Neural progenitor cell (in vitro differentiated cells): ENCODE data around the gene TGIF2. TPM values are rescaled to one million over a fixed set of nuclear protein-coding genes. Genes with fewer than 3 reads are reported as not detected.

ENCODE experiments used
- DNase-seq: peaks from one replicate; pipeline ENCODE4 v3.0.0-alpha.2; 2016; ENCODE audit warnings: low spot score
- H2AFZ ChIP-seq: fragments of 200-600 bp; sonication (generic); replicated peaks from 2 replicates; pipeline ENCODE4 v1.6.1; 2016; ENCODE audit warnings: antibody characterized with exemption
- H3F3A ChIP-seq: fragments of 200-600 bp; sonication (generic); 2 replicates; pipeline ENCODE4 v1.6.1; 2016; ENCODE audit warnings: antibody characterized with exemption, low read depth
- H3K27ac ChIP-seq: fragments of 200-600 bp; sonication (generic); 2 replicates; pipeline ENCODE4 v1.5.1; 2016; ENCODE audit warnings: mild to moderate bottlenecking
- H3K27me3 ChIP-seq: fragments of 200-600 bp; sonication (generic); 2 replicates; pipeline ENCODE4 v1.6.1; 2016; ENCODE audit warnings: mild to moderate bottlenecking, moderate library complexity
- H3K36me3 ChIP-seq: fragments of 200-600 bp; sonication (generic); 2 replicates; pipeline ENCODE4 v1.5.1; 2016
- H3K4me1 ChIP-seq: fragments of 200-600 bp; sonication (generic); 2 replicates; pipeline ENCODE4 v1.6.1; 2016; ENCODE audit warnings: mixed run types
- H3K4me2 ChIP-seq: fragments of 200-600 bp; sonication (generic); 2 replicates; pipeline ENCODE4 v1.6.1; 2016
- H3K4me3 ChIP-seq: fragments of 200-600 bp; sonication (generic); 2 replicates; pipeline ENCODE4 v1.5.1; 2016
- H3K79me2 ChIP-seq: fragments of 200-600 bp; sonication (generic); 2 replicates; pipeline ENCODE4 v1.6.1; 2016; ENCODE audit warnings: low read depth
- H3K9ac ChIP-seq: fragments of 200-600 bp; sonication (generic); 2 replicates; pipeline ENCODE4 v1.6.1; 2016
- H3K9me3 ChIP-seq: fragments of 200-600 bp; sonication (generic); 2 replicates; pipeline ENCODE4 v1.5.1; 2016; ENCODE audit warnings: low read depth
- H4K20me1 ChIP-seq: fragments of 200-600 bp; sonication (generic); 2 replicates; pipeline ENCODE4 v1.6.1; 2016; ENCODE audit warnings: low read depth
- H3K27ac Mint-ChIP-seq: 3 replicates; pipeline ENCODE4 v1.8.0; 2021; ENCODE audit warnings: mixed read lengths
- H3K27me3 Mint-ChIP-seq: 2 replicates; pipeline ENCODE4 v1.8.0; 2022; ENCODE audit warnings: low read depth, mild to moderate bottlenecking, inconsistent platforms, moderate library complexity, mixed read lengths; ENCODE audit not compliant: insufficient read depth
- H3K36me3 Mint-ChIP-seq: 3 replicates; pipeline ENCODE4 v1.8.0; 2021; ENCODE audit warnings: mixed read lengths
- H3K4me1 Mint-ChIP-seq: 3 replicates; pipeline ENCODE4 v1.8.0; 2021; ENCODE audit warnings: mixed read lengths
- H3K4me3 Mint-ChIP-seq: 3 replicates; pipeline ENCODE4 v1.8.0; 2021; ENCODE audit warnings: mild to moderate bottlenecking, moderate library complexity, mixed read lengths
- H3K9me3 Mint-ChIP-seq: 3 replicates; pipeline ENCODE4 v1.8.0; 2020; ENCODE audit warnings: mixed read lengths
- CTCF ChIP-seq: fragments of 200-600 bp; sonication (generic); IDR thresholded peaks from 2 replicates; pipeline ENCODE4 v1.5.1; 2017; ENCODE audit warnings: antibody characterized with exemption, mild to moderate bottlenecking
- EZH2 ChIP-seq: fragments of 200-600 bp; sonication (generic); IDR thresholded peaks from 2 replicates; pipeline ENCODE4 v1.6.1; 2017; ENCODE audit warnings: antibody characterized with exemption, mild to moderate bottlenecking, moderate library complexity
- EZH2phosphoT487 ChIP-seq: fragments of 200-600 bp; sonication (generic); IDR thresholded peaks from 2 replicates; pipeline ENCODE4 v1.6.1; 2017; ENCODE audit warnings: antibody characterized with exemption
- total RNA-seq: library from RNA; depleted of rRNA; stranded (reverse); fragments of >200 nt; gene quantifications from 2 replicates; pipeline ENCODE4 v1.2.3, GENCODE V29; 2015; ENCODE audit warnings: low replicate concordance

Gene TGIF2
- total RNA-seq, 1 donor from 2014 or later = 67.1 TPM

GRCh38 chr20:36614781-36615557, 41.6 kb downstream of the TGIF2 start:
- no peak overlapping the region for H2AFZ ChIP-seq
- Mint-ChIP-seq H3K4me3 (no peak overlapping the region), H3K36me3 (peaks cover 7% of the 10 kb centered on the region), H3K27ac (no peak overlapping the region), H3K9me3 (no peaks in the 10 kb centered on the region), H3K4me1 (no peaks in the 10 kb centered on the region), H3K27me3 (no peaks in the 10 kb centered on the region)
- H3K79me2 ChIP-seq = no peaks in the 10 kb centered on the region
- no peak overlapping the region for H3K27ac ChIP-seq
- H3K27me3 ChIP-seq = no peaks in the 10 kb centered on the region
- TF ChIP-seq EZH2phosphoT487 (no peak), EZH2 (no peak), CTCF (no peak)
- no peaks in the 10 kb centered on the region for H3K9me3 ChIP-seq
- no peak overlapping the region for H3K4me2 ChIP-seq
- no peak overlapping the region for H3K9ac ChIP-seq
- DNase-seq = no peak
- H3F3A ChIP-seq = peaks cover 12% of the 10 kb centered on the region
- no peaks in the 10 kb centered on the region for H3K36me3 ChIP-seq
- H4K20me1 ChIP-seq = no peaks in the 10 kb centered on the region
- H3K4me3 ChIP-seq = no peak overlapping the region
- no peaks in the 10 kb centered on the region for H3K4me1 ChIP-seq

DNA sequence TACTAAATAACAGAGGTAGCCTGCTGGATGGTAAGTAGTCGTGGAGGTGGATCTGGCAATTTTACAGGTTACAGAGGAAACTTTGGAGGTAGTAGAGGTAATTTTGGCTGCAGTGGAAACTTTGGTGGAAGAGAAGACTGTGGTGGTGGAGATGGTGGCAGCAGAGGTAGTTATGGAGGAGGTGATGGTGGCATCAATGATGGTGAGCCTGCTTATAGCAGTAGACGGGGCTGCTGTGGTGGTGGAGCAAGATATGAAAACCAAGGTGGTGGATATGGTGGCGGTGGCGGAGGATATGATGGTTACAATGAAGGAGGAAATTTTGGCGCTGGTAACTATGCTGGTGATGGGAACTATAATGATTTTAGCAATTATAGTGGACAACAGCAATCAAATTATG, 47.5 kb downstream of the TGIF2 start:
- no peaks in the 10 kb centered on the region for H3K4me1 ChIP-seq
- H2AFZ ChIP-seq = no peak overlapping the region
- Mint-ChIP-seq H3K27ac (no peak overlapping the region), H3K36me3 (no peaks in the 10 kb centered on the region), H3K27me3 (no peaks in the 10 kb centered on the region), H3K4me1 (peaks cover 6% of the 10 kb centered on the region), H3K4me3 (no peak overlapping the region), H3K9me3 (no peaks in the 10 kb centered on the region)
- H3K27ac ChIP-seq = no peak overlapping the region
- no peak for TF ChIP-seq CTCF
- TF ChIP-seq EZH2 = no peak
- TF ChIP-seq EZH2phosphoT487 = no peak
- H4K20me1 ChIP-seq = no peaks in the 10 kb centered on the region
- H3K4me3 ChIP-seq = no peak overlapping the region
- DNase-seq = no peak
- no peak overlapping the region for H3K9ac ChIP-seq
- no peaks in the 10 kb centered on the region for H3K27me3 ChIP-seq
- no peaks in the 10 kb centered on the region for H3K79me2 ChIP-seq
- no peak overlapping the region for H3K4me2 ChIP-seq
- no peaks in the 10 kb centered on the region for H3K9me3 ChIP-seq
- H3F3A ChIP-seq = no peaks in the 10 kb centered on the region
- H3K36me3 ChIP-seq = no peaks in the 10 kb centered on the region

- Histone ChIP-seq H3F3A (no peaks in the 10 kb centered on the region), H2AFZ (no peak overlapping the region), H3K9me3 (no peaks in the 10 kb centered on the region), H3K4me3 (no peak overlapping the region), H4K20me1 (no peaks in the 10 kb centered on the region), H3K79me2 (no peaks in the 10 kb centered on the region), H3K4me1 (no peaks in the 10 kb centered on the region), H3K27ac (no peak overlapping the region), H3K27me3 (no peaks in the 10 kb centered on the region), H3K36me3 (no peaks in the 10 kb centered on the region), H3K4me2 (no peak overlapping the region), H3K9ac (no peak overlapping the region)
- Mint-ChIP-seq H3K27me3 (no peaks in the 10 kb centered on the region), H3K4me3 (no peak overlapping the region), H3K9me3 (no peaks in the 10 kb centered on the region), H3K4me1 (peaks cover 6% of the 10 kb centered on the region), H3K36me3 (no peaks in the 10 kb centered on the region), H3K27ac (no peak overlapping the region)
- TF ChIP-seq EZH2 (no peak), CTCF (no peak), EZH2phosphoT487 (no peak)
- DNase-seq = no peak
These were observed 50.0 kb downstream of the TGIF2 start for GRCh38 chr20:36623444-36623843.
